Lung (tissue), 12 donors: ENCODE data around the gene SDR42E1. TPM values are rescaled to one million over a fixed set of nuclear protein-coding genes. Genes with fewer than 3 reads are reported as not detected.
A peak's percentile ranks its signal among the peaks of the same experiment; 100 is the strongest.

Source experiments
- ATAC-seq: fragments of 200-7000 bp; cut with Tn5 transposase; one replicate; pipeline ENCODE4 v1.9.1; 2020; ENCODE audit warnings: moderate number of reproducible peaks; ENCODE audit not compliant: insufficient read depth, low FRiP score
- DNase-seq, 3 donors: peaks; one replicate each; pipeline ENCODE4 v3.0.0-alpha.2; 2013 to 2017
- H3K27ac ChIP-seq, 2 donors: one replicate each; pipeline ENCODE4 v1.5.1; 2013; ENCODE audit warnings: mild to moderate bottlenecking in 2 of 2, moderate library complexity in 2 of 2, control low read depth in 1 of 2, inconsistent platforms in 1 of 2, low read depth in 1 of 2, low read length in 1 of 2
- H3K27me3 ChIP-seq, 3 donors: one replicate each; pipeline ENCODE4 v1.5.1; 2013; ENCODE audit warnings: low read length in 2 of 3; ENCODE audit not compliant: control insufficient read depth in 3 of 3, insufficient read depth in 3 of 3
- H3K36me3 ChIP-seq, 4 donors: one replicate each; pipeline ENCODE4 v1.5.1; 2013; ENCODE audit warnings: low read length in 4 of 4, mild to moderate bottlenecking in 1 of 4, moderate library complexity in 1 of 4; ENCODE audit not compliant: control insufficient read depth in 4 of 4, insufficient read depth in 4 of 4
- H3K4me1 ChIP-seq, 5 donors: one replicate each; pipeline ENCODE4 v1.5.1; 2013; ENCODE audit warnings: low read length in 5 of 5, mild to moderate bottlenecking in 2 of 5, moderate library complexity in 1 of 5; ENCODE audit not compliant: control insufficient read depth in 5 of 5, insufficient read depth in 5 of 5
- H3K4me3 ChIP-seq: one replicate; pipeline ENCODE4 v1.5.1; 2013; ENCODE audit warnings: mild to moderate bottlenecking, control low read depth, moderate library complexity
- H3K9ac ChIP-seq, 2 donors: one replicate each; pipeline ENCODE4 v1.5.1; 2013; ENCODE audit warnings: low read length in 2 of 2, control low read depth in 1 of 2; ENCODE audit not compliant: insufficient read depth in 1 of 2
- H3K9me3 ChIP-seq, 4 donors: one replicate each; pipeline ENCODE4 v1.5.1; 2013; ENCODE audit warnings: low read length in 3 of 4, mild to moderate bottlenecking in 1 of 4, moderate library complexity in 1 of 4; ENCODE audit not compliant: control insufficient read depth in 4 of 4, insufficient read depth in 3 of 4
- CTCF ChIP-seq: IDR thresholded peaks from 2 replicates; pipeline ENCODE4 v1.5.1; 2012; ENCODE audit warnings: mild to moderate bottlenecking; ENCODE audit errors: control extremely low read depth, extremely low read depth
- WGBS, 2 donors: extraction: QIAGEN DNeasy Blood & Tissue Kit; methylation state at CpG; one replicate each; pipeline ENCODE4 v1.1.7; 2013; 5-methylcytosine and 5-hydroxymethylcytosine counted together
- polyA plus RNA-seq, 2 donors: library from polyadenylated mRNA; stranded (reverse); fragments of 200-250 nt; gene quantifications; one replicate each; pipeline ENCODE4 v1.2.1, GENCODE V29; 2013
- total RNA-seq, 2 donors: library from RNA; depleted of rRNA in 1 of 2; stranded (reverse); fragments of >200 nt in 1 of 2; gene quantifications; one replicate each; pipeline ENCODE4 v1.2.1, GENCODE V29; 2014 to 2021
- donor health status: control.
- donor health status: control.
- donor health status: Bipolar disorder and iron deficiency.
- donor health status: healthy.
- donor health status: DM: yes; HTN: yes; CAD: no.

The SDR42E1 gene
- total and polyA plus RNA-seq, 4 donors: 1.2 to 9.5 (median 4.0) TPM

DNA sequence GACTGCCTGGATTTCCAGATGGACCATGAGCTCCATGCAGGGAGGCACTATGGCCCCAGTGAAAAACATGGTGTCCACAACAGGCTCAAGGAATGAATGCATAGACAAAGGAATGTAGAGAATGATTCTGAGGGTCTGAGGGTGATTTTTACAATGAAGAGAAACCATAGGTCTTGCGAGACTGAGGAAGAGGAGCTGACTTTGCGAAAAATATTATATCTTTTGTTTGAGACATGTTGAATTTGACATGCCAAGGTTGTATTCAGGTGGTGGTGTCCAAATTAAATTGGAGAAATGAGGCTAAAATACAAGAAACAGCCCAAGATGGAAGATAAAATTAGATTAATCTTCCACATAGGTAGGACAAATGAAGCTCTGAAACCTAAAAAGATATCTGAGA lies 36.5 kb upstream of the SDR42E1 start:
- Histone ChIP-seq H3K4me3 (no peak overlapping the region), H3K9me3 (no peaks in the 10 kb centered on the region), H3K36me3 (no peaks in the 10 kb centered on the region), H3K27me3 (no peaks in the 10 kb centered on the region), H3K27ac (peak overlapping the region in 1 of 2 donors; percentile 9), H3K4me1 (peaks cover 0 to 28% (median 4%) of the 10 kb centered on the region in 5 donors), H3K9ac (no peak overlapping the region)
- WGBS, 2 donors: 96 to 100% methylated on average over 2 of the region's 2 CpGs
- no peak for TF ChIP-seq CTCF
- DNase-seq (no peak), ATAC-seq (no peak)

GRCh38 chr16:82047374-82047773 lies 36.1 kb upstream of the SDR42E1 start:
- 66 to 92% methylated on average over 2 of the region's 2 CpGs for WGBS, 2 donors
- no peak for DNase-seq
- H3K9ac ChIP-seq: no peak overlapping the region
- H3K27me3 ChIP-seq: no peaks in the 10 kb centered on the region
- no peaks in the 10 kb centered on the region for H3K9me3 ChIP-seq
- no peak for ATAC-seq
- no peak overlapping the region for H3K4me3 ChIP-seq
- peak overlapping the region in 1 of 2 donors; percentile 9 for H3K27ac ChIP-seq
- no peak for TF ChIP-seq CTCF
- H3K36me3 ChIP-seq: no peaks in the 10 kb centered on the region
- H3K4me1 ChIP-seq: peaks cover 0 to 29% (median 4%) of the 10 kb centered on the region in 5 donors

DNA sequence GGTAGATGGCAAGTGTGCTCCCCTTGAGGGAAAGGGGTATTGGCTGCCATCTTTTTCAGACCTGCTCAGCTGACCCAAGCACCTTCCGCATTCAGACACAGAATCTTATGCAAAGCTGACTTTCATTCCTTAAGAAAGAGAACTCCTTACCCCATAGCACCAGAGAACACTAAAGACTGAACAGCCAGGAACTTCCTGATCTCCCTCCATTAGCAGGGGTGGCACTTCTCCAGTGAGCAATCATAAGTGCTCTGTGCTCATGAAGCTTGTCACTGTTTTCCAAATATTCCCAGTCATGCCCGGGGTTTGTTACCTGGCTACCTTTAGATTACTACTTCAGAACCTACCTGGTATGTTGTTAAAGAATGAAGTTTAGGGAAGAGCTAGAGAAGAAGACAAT lies 35.7 kb upstream of the SDR42E1 start:
- Histone ChIP-seq H3K9me3 (no peaks in the 10 kb centered on the region), H3K27me3 (no peaks in the 10 kb centered on the region), H3K4me3 (no peak overlapping the region), H3K27ac (no peak overlapping the region), H3K36me3 (no peaks in the 10 kb centered on the region), H3K9ac (no peak overlapping the region), H3K4me1 (peaks cover 0 to 29% (median 4%) of the 10 kb centered on the region in 5 donors)
- TF ChIP-seq CTCF: no peak
- ATAC-seq (peak; percentile 37), DNase-seq (no peak)
- 76 to 89% methylated on average over 2 of the region's 2 CpGs for WGBS, 2 donors

- no peaks in the 10 kb centered on the region for H3K27me3 ChIP-seq
- no peak for DNase-seq
- H3K4me3 ChIP-seq: no peak overlapping the region
- WGBS, 2 donors: 68 to 81% methylated on average over 4 of the region's 4 CpGs
- H3K9me3 ChIP-seq: no peaks in the 10 kb centered on the region
- peaks cover 0 to 29% (median 4%) of the 10 kb centered on the region in 5 donors for H3K4me1 ChIP-seq
- no peaks in the 10 kb centered on the region for H3K36me3 ChIP-seq
- H3K9ac ChIP-seq: no peak overlapping the region
- ATAC-seq: peak; percentile 24
- H3K27ac ChIP-seq: no peak overlapping the region
- TF ChIP-seq CTCF: no peak
These were observed 35.3 kb upstream of the SDR42E1 start for GRCh38 chr16:82046541-82046940.
